Inflammatory macrophage (primary cell): ENCODE data around the gene CUX1.
"Not testable (repeated sequence)": the region's sequence is repeated elsewhere in the genome, so short reads cannot be mapped to it uniquely, and the experiment has no call there.

ENCODE experiments used
- DNase-seq, 2 donors: peaks; one replicate each; pipeline ENCODE4 v3.0.0-alpha.2; 2020 to 2022

Gene CUX1

DNA sequence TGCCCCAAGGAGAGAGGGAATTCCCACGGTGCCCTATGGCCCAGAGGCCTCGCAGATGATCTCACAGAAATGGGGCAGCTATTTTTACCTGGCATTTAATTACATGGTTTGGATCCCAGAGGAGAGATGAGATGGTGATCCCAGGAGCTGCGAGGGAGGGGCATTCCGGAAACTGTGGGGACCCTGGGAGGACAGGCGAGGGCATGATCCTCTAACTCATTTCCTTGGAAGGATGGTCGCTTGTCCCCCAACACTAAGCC, 478.7 kb downstream of the CUX1 start:
- DNase-seq = no peak

DNA sequence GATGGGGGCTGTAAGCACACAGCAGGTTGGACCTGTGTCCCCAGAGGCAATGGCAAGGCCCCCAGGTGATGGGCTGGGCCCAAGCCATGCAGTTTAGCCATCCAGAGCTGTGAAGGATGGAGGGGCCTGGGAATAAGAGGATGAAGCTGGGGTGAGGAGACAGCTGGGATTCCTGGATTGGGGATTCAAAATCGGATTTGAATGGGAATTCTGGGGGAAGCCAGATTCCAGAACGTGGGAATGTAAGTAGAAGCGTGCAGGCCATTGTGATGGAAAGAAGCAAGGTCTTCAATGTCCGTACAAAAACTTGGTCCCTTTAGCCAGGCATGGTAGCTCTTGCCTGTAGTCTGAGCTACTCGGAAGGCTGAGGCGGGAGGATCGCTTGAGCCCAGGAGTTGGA, 479.1 kb downstream of the CUX1 start:
- DNase-seq = no peak

GRCh38 chr7:102297487-102298218, 480.2 kb downstream of the CUX1 start:
- no peak for DNase-seq

DNA sequence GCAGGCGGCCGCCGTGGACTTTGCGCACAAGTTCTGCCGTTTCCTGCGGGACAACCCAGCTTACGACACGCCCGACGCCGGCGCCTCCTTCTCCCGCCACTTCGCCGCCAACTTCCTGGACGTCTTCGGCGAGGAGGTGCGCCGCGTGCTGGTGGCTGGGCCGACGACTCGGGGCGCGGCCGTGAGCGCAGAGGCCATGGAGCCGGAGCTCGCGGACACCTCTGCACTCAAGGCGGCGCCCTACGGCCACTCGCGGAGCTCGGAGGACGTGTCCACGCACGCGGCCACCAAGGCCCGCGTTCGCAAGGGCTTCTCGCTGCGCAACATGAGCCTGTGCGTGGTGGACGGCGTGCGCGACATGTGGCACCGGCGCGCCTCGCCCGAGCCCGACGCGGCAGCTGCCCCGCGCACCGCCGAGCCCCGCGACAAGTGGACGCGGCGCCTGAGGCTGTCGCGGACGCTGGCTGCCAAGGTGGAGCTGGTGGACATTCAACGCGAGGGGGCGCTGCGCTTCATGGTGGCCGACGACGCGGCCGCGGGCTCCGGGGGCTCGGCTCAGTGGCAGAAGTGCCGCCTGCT, 483.3 kb downstream of the CUX1 start:
- DNase-seq = no peak

GRCh38 chr7:102301367-102301766, 483.9 kb downstream of the CUX1 start:
- DNase-seq = not testable (repeated sequence)

DNA sequence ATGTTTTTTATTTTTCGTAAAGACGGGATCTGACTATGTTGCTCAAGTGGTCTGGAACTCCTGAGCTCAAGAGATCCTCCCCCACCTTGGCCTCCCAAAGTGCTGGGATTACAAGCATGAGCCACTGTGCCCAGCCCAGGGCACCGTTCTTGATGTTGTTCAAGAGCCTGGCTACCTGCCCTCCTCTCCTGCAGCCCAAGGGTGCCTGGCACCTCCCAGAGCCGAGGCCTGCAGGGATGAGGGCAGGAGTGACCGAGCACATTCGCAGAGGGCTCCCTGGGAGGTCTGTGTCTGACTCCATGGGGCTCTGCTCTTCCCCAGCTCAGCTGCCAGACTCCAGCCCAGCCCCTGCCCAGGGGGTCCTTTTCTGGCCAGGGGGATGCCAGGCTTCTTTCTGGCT, 484.6 kb downstream of the CUX1 start:
- no peak for DNase-seq

DNA sequence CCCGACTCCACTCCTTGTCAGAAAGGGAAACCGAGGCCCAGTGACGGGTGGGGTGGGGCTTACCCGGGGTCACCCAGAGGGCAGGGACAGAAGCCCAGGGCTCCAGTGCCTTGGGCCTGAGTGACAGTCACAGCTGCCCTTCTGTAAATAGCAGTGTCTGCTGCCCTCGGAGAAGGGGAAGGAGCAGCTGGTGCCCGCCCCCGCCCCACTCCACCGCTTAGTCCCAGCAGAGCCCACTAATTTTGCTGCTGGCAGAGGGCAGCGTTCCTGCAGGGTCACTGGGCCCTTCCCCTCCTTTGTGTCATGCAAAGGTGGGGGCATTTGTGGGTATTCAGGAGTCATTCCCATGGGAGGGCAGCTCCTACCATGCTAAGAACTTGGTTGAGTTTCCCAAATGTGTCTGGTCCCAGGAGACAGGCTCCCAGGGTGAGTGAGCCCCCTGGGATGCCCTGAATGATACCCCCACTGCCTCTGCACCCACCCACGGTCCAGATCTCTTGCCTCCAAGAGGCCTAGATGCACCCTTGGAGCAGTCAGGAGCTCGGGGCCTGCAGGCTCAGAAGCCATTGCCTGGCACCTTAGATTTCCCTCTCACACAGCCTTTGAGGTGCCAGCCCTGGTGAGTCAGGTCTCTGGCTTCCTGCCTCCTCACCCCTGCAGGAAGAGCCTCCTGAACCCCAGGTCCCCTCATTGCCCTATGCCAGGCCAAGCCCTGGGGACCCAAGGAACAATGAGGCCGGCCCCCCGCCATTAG, 486.4 kb downstream of the CUX1 start:
- peak; percentile 20 to 55 for DNase-seq

- DNase-seq = no peak
These were observed 487.2 kb downstream of the CUX1 start for GRCh38 chr7:102304668-102305067.

- no peak for DNase-seq
These were observed 488.2 kb downstream of the CUX1 start for GRCh38 chr7:102305414-102306268.

DNA sequence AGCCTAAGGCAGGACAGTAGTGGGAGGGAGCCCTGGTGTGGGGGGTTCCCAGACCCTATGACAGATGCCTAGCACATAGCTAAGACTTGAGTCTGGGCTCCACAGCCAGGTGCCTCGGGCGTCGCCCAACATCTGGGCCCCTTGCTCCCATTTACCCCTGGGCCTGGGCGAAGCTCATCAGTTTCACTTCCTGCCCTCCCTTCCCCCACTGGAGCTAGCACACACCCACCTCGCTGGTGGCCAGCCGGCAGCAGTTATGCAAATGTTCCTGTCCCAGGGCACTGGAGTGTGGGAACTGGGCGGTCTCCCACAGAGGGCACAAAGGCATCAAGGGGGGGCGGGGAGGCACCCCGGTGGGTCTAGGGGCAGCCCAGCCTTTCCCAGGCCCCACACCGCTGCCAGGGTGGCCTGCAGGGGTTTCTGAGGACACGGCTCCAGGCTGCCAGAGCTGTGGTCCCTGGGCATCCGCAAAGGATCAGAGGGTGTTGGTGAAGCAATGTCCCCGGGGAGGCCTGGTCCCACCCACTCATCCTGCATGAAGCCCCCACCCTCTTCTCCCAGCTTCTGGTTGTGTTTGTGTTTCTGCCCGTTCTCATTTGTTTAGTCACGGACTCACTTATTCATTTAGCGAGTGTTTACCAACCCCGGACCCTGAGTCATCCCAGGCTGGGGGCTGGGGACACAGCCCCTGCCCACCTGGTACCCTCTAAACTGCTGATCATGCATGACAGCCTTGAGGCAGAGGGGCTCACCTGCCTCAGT, 489.7 kb downstream of the CUX1 start:
- DNase-seq = peak; percentile 81 to 87

- no peak for DNase-seq
These were observed 493.0 kb downstream of the CUX1 start for GRCh38 chr7:102310414-102310815.

GRCh38 chr7:102312317-102312716, 494.9 kb downstream of the CUX1 start:
- DNase-seq = no peak

DNA sequence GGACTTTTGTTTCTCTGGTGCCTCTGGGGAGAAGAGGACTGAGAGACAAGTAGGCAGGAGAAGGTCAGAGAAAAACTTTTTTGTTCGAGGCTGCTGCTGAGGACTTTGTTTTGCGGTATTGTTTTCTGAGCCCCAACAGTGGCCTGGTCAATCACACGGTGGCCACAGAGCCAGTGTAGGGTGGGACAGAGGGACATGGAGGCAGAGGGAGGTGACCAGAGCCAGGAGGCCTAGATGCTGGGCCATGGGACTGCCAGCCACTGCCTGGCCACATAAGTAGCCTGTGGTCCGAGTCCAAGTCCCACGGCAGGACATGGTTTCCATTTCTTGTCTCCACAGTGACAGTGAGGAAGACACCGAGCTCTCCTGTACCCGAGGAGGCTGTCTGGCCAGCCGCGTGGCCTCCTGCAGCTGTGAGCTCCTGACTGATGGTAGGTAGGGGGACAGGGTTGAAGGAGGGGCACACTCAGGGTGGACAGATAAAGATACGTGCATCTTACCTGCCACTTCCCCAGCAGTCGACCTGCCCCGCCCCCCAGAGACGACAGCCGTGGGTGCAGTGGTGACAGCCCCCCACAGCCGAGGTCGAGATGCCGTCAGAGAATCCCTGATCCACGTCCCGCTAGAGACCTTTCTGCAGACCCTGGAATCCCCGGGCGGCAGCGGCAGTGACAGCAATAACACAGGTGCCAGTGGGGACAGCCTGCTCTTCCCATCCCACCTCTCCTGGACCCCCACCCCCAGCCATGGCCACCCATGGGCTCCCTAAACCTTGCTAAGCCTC, 496.8 kb downstream of the CUX1 start:
- no peak for DNase-seq

DNA sequence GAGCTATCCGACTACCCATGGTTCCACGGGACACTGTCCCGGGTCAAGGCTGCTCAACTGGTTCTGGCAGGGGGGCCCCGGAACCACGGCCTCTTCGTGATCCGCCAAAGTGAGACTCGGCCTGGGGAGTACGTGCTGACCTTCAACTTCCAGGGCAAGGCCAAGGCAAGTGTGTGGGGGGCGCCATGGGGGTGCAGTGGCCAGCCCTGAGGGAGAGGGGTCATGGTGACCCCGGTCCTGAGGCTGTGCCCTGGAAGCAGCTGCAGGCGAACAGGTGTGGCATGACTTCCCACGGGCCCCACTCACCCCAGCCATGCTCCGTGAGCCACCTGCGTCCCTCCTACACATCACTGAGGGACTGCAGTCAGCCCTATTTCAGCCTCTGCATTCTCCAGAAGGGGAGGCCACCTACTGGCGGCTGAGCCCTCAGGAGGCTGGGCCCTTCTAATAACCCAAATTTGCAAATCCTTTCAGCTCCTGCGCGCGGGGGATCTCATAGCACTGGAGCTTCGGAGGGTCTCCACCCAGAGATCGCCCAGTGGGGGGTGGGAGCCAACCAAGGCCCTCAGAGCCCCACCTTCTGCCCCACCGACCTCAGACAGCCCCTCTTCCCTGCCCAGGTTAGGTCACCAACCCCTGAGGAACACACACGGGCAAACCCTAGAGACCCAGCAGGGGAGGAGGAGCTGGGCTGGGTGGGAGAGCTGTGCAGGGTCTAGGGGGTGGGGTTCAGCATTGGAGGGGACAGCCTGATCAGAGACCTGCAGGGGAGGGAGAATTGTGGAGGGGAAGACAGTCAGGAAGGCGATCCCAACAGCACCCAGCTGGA, 500.0 kb downstream of the CUX1 start:
- DNase-seq = no peak

DNA sequence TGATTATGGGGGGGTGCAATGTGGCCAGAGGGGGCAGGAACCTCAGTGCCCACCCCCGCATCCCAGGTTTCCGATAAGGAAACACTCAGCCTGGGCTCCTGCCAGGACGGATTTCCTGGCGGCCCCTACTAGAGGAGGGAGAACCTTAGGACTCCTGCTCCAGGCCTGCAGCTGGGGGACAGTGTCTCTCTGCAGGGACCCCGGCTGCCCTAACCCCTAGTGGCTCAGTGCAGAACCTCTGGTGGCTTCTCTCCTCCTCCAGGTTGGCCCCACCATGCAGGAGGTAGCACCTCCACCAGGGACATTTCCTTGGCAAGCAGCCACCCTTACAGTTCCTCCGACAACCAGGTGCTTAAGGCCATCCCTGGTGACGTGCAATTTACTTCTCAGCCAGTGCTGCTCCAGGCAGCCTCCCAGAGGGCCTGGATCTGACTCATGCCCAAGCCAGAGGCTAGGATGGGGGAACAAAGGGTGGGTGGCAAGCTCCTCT, 501.1 kb downstream of the CUX1 start:
- DNase-seq = no peak

DNA sequence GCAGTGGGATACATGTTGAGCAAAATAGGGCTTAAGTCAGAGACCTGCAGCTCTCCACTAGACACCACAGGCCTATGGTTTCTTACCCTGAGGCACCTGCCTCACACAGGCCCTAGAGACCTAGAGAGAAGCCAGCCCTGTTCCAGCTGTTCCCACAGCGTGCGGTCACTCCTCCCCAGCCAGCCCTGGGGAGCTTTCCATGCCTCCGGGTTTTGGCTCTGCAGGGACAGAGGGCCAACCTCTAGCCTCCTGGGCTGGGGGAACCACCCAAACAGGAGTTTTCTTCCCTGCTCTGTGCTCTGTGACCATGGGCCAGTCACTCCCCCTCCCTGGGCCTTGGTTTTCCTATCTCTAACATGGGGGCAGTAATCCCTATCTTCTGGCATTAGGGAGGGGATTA, 502.2 kb downstream of the CUX1 start:
- no peak for DNase-seq

- DNase-seq = no peak
These were observed 502.8 kb downstream of the CUX1 start for GRCh38 chr7:102320181-102320580.

GRCh38 chr7:102320601-102321350, 503.4 kb downstream of the CUX1 start:
- DNase-seq = no peak

DNA sequence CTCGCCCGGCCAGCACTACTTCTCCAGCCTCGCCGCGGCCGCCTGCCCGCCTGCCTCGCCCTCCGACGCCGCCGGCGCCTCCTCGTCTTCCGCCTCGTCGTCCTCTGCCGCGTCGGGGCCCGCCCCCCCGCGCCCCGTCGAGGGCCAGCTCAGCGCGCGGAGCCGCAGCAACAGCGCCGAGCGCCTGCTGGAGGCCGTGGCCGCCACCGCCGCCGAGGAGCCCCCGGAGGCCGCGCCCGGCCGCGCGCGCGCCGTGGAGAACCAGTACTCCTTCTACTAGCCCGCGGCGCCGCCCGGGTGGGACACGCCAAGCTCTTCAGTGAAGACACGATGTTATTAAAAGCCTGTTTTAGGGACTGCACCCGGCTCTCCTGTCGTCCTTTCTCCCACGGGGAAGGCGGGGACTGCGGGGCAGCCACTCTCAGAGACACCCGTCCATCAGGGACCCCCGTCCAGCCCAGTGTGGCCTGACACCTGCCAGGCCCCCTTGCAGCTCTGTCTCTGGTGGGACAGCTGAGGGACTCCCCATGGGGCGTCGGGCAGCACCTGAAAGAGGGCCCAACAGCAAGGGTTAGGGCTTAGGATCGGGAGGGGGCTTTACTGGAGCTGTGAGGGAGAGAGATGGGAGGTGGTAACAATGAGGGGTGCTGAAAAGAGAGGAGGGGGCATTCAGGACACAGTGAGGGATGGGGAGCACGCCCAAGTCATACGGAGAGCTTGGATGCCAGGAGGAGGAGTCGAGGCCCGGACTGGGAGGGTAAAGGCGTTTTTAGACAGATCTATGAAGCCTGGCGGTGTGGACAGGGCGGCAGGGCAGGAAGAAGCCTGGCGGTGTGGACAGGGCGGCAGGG, 504.1 kb downstream of the CUX1 start:
- DNase-seq = peak; percentile 7 to 18
